Eye (tissue), 1 donor: ENCODE data around the gene NEK9.
"Not testable (repeated sequence)": the region's sequence is repeated elsewhere in the genome, so short reads cannot be mapped to it uniquely, and the experiment has no call there.

ENCODE experiments used
- DNase-seq: peaks from one replicate; pipeline ENCODE4 v3.0.0-alpha.2; 2015

The NEK9 gene

DNA sequence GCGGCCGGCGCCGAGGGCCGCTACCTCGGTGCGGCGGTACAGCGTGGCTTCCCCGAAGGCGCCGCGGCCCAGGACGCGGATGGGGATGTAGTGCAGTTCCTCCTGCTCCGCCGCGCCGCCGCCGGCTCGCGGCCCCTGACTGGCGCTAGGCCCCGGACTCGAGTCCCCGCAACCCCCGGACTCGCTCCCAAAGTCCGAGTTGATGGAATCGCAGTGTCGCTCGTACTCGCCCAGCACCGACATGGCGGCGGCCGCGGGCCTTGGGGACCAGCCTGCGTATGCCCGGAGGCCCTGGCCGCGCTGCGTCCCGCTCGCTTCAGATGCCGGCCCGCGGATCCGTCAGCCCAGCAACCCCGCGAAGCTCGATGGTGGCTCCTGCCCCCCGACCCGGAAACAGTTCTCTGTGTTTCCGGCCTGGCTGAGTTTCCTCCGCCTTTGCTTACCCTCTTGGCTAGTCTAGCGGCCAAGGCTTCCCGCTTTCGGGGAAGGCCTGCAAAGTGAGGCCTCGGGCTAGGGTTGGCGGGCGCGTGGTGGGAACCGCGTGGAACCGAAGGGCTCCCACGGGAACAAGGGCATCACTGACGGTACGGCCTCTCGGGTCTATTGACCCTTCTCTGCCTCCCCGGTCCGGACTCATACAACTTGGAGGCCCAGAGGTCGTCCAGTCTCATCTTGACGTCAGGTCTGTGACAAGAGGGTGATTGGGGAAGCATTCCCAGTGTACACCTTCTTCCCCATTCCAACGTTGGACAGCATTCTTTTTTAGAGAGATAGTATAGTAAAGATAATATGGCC lies at the start of gene NEK9:
Gene NEK9 (minus strand): TSS at position 370 of the 795 bp plus-strand sequence. CDS start 127 bp downstream, at position 243.
- DNase-seq, result peak; percentile 98

DNA sequence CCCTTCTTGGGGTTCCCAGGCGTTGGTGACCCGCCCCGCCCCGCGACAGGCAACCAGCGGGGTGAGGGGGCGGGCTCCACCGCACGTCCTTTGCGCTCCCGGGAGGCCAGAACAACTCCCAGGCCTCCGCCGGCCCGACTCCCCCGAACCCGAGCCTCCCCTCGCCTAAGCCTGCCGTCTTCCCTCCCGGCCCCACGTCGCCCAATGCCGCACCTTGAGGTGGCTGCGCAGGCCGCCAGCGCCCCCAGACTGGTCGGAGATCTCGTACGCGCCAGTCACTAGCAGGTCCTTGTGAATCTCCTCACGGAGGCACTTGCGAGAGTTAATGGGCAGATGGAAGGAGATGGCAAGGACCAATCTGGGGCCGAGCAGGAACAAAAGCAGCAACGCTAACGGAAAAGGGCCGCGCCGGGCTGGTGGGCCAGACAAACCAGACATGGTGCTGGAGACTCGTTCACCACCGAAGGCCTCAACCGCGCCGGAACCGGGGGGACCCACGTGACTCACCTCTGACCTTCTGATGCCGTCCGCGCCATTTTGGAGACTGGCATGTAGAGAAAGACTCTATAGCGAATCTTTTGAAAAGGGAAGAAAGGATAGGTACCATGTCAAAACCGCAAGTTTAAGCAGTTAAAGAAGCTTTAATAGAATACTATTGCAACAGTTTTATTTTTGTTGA lies 49.4 kb upstream of the NEK9 start, which contains the start of gene TMED10:
Gene TMED10 (minus strand): TSS at position 471 of the 679 bp plus-strand sequence. CDS start 33 bp downstream, at position 438.
- DNase-seq, result peak; percentile 98

DNA sequence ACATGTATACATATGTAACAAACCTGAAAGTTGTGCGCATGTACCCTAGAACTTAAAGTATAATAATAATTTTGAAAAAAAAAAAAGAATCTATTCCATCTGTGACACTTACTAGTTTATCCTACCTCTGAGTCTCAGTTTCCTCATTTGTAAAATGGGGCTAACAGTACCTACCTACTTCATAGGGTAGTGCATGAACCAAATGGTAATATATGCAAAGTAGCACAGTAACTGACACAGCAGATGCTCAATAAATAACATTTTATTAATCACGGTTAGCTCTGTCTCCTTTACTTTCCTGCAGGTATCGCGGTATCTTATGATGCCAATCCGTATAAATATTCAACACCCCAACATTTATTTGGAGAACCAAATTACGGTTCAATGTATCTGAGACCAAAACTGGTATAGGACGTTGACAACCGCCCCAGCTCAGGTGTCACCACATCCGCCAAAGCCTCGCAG lies 48.9 kb upstream of the NEK9 start:
- no peak for DNase-seq

DNA sequence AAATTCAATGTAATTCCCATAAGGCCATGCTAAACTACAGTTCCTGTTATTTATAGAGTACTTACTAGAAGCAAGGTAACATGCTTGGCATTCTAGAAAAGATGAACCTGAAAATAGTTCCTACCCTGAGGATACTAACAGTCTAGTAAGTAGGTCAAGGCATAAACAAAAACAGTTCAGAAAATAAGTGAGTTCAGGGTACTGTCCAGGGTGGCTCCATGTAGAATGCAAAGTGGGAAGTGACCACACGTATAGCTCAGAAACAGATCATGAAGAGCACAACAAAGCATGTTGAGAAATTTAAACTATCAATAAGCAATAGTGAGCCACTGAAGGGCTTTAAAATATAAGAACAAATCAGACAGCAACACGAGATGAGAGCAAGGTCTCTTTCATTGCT lies 47.2 kb upstream of the NEK9 start:
- no peak for DNase-seq

DNA sequence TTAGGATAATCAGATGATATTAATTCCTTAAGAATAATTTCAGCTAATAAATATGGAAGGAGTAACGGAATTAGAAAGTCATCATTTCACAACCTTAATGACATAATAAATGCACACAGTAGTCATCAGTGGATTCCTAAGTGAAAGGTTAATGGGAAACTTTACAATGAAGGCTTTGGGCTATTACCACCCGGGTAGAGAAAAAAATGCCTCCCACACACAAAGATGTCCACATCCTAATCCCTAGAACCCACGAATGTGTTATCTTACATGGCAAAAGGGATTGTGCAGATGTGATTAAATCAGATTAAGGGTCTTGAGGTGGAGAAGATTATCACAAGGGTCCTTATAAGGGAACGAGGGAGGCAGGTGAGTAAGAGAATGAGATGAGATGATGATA lies 43.9 kb upstream of the NEK9 start:
- no peak for DNase-seq

DNA sequence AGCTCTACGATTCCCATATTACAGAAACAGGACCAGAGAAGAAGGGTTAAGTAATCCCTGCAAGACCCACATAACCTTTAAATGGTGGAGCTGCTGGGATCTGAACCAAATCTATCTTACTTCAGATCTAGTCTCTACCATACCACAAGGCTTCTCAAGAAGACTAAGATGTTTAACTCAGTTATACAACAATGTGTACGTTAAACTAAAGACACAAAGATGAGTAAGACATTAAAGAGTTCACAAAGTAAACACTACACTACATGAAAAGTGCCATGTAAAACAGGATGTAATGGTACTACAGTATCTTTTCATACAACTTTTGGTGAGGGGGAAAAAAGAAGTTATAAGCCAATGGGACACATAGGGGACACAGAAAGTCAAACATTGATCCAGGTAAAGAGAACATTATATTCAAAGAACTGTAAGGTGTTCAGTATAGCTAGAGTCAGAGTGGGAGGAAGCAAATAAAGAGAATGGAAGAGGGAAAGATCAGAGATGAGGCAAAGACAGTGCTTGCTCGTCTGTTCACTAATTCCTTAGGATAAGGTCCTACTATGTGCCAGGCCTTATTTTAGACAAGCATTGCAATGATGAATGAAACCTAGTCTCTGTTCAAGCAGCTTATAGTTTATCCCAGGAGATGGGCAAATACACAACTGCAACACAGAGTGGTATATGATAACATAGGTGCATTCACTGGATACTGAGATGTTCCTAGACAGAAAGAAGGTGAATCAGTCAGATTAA lies 41.9 kb upstream of the NEK9 start:
- no peak for DNase-seq

DNA sequence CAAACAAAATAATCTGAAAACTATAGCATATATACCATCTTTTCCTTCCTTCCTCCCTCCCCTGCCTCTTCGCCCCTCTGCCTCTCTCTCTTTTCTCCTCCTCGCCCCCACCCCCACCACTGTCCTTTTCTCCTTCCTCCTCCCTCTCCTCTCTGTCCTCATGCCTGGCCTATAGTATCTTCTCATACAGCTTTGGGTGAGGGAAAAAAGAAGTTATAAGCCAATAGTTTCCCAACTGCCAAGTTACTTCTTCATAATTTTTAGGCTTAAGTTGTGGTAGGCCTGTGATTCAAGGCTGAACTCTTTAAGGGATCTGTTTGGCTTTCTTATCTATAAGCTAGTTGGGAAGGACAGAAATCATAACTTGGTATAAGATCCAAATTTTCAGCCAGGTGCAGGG lies 40.5 kb upstream of the NEK9 start:
- DNase-seq, result no peak

DNA sequence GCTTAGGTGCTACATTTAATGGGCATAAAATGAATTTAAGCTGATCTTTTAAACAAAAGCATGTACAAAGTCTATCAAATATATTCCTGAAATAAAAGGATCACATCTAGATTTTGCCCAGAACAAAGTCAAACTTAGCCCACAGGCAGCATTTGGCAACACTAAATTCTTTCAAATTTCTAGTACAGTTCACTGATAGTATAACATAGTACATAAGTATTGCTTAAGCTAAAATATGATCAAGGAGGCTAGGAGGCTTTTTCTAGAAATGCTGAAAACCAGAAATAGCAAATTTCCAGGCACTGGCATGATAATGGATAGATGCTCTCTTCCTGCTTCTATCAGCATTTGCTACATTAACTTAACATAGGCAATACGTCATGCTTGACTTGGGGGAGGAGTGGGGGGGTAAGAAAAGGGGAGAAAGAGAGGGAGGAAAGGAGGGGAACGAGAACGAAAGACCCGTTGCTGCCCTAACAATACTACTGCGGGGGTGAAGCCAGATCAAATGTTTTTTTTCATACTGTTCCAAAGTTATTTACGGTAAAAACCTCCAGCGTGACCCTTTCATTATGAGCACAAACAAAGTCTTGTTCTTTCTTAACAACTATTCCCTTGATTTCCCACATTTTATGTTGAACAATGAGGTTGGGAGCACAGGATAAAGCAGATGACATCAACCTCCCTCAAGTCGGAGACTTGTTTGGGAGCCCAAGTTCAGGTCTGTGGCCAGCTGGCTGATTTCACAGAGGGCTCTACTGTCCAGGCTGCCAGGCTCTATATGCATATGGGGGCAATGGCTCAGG lies 38.9 kb upstream of the NEK9 start:
- peak; percentile 19 for DNase-seq

DNA sequence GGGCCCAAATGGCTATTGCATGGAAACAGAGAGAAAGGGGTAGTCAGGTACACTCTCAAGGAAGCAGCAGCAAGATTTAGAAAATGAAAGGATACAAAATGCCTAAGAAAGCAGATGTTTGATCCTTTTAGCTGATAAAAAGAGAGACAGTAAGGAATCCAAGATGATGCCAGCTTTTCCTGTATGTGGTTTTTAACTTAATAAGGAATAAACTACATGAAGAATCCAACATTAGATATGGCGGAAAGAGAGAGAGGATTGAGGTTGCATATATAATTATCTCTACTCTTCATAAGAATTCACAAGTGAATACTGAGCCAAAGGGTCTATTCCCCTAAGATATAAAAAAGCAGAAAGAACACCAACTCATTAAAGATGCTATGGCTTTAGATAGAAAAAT lies 38.0 kb upstream of the NEK9 start:
- no peak for DNase-seq

DNA sequence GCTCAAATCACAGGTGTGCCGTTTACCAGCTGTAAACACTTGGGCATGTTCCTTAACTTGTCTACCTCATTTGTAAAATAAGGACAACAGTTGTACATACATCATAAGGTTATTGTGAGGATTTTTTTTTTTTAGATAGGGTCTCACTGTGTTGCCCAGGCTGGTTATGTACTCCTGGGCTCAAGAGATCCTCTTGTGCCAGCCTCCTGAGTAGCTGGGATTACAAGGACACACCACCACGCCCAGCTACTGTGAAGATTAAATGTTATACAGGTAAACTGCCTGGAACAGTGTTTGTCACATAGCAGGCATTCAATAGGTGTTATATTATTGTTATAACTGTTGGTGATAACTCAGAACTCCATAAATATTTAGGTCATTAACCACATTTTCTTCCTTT lies 36.8 kb upstream of the NEK9 start:
- no peak for DNase-seq

DNA sequence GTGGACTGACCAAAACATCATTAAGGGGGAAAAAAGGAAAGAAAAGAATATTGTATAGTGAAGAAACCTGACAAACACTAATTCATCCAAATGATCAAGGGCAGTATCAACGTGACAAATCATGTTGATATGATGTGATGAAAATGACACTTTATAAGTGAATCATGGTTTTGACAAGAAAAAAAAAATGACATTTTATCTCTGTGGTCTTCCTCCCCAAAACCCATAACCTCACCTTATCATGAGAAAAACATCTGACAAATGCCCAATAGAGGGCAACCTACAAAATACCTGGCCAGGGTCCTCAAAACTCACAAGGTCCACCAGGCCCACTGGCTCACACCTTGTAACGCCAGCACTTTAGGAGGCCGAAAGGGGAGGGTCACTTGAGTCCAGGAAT lies 35.8 kb upstream of the NEK9 start:
- no peak for DNase-seq

DNA sequence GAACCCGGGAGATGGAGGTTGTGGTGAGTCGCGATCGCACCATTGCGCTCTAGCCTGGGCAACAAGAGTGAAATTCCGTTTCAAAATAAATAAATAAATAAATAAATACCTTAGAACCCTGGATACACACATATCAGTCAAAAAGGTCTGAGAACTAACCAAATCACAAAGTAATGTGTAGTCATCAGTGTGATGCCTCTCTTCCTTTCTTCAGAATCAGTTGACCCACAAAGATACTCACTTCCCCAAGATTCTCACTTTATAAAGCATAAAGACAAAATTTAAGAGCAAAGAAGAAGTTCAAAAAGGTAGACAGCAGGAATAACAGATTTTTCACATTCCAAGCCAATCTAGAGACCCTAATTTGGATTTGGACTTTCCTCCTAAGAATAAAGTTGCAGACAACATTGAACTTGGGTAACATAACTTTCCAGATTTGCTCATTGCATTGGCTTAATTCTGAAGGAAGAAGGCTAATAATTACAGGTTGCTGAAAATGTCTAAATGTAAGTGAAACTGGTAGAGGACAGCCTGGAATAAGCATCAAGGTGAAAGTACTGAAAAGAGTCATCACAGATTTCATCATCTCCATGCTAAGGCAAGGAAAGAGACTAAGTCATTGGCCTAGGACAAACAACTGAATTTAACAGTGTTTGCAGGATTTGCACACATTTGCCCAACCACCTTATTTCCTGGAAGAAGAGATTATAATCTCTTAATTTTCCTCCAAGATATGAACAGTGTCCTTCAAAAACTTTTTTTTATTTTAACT lies 32.2 kb upstream of the NEK9 start:
- no peak for DNase-seq

DNA sequence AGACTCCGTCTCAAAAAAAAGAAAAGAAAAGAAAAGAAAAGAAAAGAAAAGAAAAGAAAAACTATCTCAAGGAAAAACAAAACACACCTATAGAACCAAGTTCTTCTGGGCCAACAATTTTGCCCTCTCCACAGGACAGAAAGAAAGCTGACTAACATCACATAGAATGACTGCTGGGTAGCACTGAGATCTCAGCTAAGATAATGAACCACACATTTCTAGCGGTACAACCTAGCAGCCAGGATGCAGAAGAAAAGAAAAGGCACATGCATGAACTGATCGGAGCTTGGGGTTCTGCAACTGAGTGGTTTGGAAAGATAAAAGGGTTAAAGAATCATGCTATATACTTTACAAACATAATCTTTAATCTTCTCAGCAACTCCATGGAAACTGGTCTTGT lies 30.1 kb upstream of the NEK9 start:
- DNase-seq, result no peak

DNA sequence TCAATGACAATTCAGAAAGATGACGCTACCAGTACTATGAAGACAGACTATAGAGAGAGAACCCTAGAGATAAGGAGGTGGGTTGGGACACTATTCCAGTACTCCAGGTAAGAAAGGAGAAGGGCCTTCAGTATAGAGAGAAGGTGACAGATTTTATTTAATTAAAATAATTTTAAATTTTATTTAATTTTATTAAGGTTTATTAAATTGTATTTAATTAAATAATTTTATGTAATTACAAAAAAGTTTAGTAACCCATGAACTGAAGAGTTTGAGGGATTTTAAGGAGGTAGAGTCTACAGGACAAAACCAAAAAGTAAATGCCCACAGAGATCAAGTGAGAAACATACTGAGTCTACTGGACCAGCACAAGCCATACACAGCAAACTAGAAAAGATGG lies 29.3 kb upstream of the NEK9 start:
- DNase-seq, result no peak

DNA sequence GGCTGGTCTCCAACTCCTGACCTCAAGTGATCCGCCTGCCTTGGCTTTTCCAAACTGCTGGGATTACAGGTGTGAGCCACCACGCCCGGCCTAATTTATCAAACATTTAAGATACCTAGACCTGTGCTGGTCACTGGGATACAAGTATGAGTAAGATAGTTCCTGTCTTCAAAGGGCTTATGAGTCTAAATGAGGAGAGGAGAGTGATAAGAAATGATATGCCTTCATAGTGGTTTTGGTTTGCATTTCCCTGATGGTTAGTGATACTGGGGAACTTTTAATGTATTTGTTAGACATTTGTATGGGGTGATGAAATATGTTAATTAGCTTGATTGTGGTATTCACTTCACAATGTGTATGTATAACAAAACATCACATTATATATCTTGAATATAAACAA lies 28.3 kb upstream of the NEK9 start:
- DNase-seq, result no peak

DNA sequence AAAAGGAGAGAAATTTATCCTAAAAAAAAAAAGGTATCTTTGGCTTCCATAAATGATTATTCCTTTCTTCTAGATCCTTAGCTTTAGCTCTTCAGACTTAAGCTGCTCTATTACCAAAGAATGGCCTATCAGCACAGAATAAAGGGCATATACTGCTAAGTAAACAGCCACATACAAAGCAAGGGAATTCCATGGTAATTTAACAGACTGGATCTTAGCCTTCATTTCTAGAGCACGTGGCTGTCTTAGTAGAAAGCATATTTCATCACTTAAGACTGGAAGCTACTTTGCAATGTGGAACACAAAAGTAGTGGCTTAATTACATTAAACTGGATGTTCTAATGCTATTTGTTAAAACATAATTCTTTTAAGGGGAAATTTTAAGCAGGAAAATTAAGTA lies 26.4 kb upstream of the NEK9 start:
- DNase-seq, result no peak

DNA sequence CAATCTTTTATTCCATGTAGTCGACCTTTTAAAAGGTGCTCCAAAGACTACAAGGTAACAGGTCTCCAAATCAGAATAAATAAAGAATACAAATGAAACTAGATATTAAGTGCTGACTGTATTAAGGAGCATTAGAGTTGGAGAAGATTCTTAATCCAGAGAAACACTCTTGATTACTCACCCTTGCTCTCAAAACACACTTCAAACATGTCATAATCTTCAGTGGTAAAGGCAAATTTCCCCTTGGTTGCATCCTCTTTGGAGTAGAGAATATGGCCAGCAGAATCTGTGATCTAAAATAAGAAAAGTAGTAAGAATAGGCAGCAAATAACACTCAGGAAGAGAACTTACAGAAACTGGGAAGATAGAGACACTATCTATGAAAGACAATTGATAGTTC lies 25.0 kb upstream of the NEK9 start:
- DNase-seq, result no peak

DNA sequence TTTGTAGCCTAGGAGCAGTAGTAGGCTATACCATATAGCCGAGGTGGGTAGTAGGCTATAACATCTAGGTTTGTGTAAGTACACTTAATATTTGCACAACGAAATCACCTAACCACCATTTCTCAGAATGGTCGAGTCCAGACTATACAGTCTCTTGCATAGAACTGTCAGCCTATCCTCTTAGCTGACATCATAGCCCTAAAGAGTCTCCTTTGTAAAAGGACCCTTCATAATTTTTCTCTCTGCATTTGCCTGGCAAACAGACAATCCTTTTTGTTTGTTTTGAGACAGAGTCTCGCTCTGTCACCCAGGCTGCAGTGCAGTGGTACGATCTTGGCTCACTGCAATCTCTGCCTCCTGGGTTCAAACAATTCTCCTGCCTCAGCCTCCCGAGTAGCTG lies 23.8 kb upstream of the NEK9 start:
- DNase-seq, result not testable (repeated sequence)

DNA sequence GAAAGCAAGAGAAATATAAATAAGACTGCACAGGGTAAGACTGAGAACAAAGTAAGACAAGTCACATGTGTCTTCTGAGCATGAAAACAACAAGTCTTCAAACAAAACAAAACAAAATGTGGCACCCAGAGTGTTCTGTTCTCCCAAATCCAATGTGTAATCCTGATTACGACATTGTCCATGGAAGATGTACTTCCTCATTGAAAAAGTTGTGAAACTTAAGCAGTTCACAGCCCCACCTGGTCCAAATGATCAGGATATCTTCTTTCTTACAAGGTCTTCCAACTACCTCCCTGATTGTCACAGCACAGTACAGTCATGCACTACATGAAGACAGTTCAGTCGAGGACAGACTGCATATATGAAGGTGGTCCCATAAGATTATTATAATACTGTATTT lies 23.3 kb upstream of the NEK9 start:
- DNase-seq, result no peak

DNA sequence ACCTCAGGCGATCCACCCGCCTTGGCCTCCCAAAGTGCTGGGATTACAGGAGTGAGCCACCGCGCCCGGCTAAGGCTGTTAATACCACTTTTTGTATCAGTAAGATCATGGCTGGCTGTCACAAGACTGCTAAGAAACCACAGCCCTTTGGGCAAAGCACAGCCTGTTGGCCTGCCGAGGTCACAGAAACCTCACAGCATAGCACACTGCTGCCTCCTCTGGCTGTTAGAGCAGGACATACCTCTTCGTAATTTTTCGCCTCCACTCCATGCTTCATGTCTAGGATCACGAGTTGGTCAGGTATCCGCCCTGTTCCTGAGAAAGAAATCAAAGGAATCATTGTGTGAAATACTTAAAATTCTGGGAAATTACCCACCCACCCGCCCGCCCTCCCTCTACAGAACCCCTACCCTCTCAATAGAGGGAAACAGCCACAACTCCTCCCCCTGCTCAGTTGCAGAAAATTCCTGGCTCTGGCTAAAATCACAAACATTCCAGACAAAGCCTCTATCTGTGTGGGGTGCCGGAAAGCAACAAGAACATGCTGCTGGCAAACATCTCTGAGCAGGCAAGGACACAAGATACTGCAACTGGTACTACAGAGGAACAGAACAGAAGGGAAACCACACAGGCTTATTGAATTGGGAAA lies 20.7 kb upstream of the NEK9 start:
- DNase-seq, result peak; percentile 61

DNA sequence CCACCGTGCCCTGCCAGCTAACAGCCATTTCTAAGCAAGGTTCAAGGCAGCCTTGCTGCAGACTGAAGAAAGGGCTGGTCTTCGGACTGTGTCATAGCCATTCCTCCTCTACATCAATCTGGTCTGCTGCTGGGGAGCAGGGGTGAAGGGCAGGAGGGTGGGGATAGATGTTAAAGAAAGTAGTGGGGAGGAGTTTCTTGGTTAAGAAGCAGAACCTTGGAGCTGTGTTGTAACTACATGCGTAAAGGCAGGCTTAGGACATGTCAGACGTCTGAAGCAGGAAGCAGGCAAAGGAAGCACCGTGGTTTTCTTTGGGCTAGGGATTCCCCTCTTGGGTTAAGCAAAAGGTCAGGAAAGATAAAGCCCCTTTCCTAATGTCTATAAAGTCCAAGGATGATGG lies 18.1 kb upstream of the NEK9 start:
- no peak for DNase-seq
